NCI-H82 (cell line): Measurements from ENCODE around the gene CSNK2B.

ENCODE experiments used
- DNase-seq: peaks from one replicate; lab custom pipeline; 2025; lab: John Stamatoyannopoulos, UW

Gene CSNK2B

DNA sequence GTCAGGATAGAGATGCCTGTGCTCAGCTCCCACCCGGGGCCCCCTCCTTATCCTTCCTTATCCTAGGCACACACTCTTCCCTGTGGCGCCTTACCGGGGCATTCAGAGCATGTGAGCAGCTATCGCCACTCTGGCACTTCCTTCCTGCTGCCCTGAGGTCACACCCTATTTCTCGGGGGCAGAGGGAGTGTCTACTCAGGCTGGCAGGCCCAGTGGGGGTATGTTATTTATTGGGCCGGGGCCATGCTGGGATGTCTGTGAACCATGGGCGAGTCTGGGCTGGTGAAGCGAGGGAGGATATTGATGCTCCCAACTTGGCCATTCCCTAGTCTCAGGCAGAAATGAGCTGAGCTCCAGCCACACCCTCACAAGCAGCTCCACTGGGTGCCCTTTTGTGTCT, 45.4 kb downstream of the CSNK2B start:
- no peak for DNase-seq

DNA sequence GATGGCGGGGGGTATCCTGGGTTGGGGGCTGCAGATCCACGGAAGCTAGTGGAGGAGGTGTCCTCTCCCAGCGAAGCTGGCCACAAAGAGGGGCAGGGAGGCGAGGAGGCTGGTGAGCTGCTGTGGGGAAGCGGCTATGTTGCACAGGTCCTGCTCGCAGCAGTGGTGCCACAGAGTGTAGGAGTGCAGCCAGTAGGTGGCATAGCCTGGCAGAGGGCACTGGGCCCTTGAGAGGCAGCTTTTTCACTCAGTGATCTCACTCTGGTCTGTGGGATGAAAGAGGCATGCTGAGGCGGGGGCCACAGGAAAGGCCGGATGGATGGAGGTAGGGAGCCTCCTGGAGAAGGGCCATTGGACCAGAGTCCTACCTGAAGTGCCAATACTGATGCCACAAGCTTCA, 46.4 kb downstream of the CSNK2B start:
- DNase-seq, result no peak

- no peak for DNase-seq
These were observed 47.6 kb downstream of the CSNK2B start for GRCh38 chr6:31713465-31713864.

DNA sequence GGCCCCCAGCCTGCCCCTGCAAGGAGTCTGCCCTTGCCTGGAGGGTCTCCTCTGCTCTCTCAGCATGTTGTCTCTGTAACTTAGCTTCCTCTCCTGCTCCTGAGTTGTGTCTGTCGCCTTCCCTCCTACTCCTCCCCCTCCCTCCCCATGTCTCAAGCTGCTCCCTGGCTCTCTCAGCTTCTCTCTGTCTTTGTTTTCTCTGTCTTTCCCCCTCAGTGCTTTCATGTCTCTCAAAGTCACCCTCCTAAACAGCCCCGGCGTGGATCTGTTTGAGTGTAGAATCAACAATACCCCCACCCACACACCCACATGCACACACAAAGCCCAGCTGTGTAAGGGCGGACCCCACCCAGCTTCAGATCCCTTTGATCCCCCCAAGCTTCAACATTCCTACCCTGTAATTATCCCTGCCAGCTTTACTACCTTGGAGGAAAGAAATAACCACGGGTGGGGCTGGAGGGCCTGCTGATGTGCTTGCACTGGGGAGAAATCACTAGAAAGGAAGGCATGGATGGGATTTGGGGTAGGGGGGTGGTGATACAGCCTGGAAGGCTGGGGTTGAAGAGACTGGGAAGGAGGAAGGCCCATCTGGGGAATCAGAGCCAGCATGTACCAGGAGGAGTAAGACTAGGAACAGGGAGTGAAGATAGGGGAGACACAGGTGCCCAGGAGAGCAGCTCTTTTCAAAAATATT, 48.3 kb downstream of the CSNK2B start:
- peak; percentile 46 for DNase-seq

DNA sequence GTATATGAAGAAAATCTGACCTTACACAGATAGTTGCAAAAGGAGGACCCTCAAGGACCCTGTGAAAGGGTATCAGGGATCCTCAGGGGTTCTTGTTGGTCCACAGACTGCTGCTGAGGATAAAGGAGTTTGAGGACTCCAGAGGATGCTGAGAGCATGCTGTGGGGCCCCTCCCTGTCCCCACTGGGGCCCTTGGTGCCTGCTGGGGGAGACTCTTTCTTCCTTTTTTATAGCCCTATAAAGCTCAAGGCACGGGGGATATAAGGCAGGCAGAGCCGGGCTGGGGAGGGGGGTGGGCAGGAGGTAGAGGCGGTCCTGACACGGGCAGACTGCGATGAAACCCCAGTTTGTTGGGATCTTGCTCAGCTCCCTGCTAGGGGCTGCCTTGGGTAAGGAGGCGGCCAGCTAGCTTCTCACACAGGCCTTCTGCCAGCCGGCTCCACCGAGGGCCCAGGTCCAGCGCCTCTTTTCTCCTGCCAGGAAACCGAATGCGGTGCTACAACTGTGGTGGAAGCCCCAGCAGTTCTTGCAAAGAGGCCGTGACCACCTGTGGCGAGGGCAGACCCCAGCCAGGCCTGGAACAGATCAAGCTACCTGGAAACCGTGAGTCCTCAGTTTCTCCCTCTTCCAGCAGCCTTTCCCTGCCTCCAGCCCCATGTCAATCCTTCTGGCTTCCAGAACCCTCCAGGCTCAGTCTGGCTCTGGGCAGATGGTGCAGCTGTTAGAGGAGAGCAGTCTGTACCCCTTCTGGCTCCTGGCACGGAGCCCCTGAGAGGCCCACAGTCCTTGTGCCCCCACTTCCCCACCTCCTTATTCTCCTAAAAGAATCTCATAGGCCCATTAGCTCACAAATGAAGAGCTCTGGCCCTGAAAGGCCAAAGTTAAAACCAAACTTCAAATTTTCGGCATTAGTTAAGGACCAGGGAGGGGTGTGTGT, 49.4 kb downstream of the CSNK2B start, which contains the start of gene LY6G6D:
LY6G6D (plus strand) TSS at position 327 of the 937 bp plus-strand sequence; CDS start at position 335, 8 bp downstream.
- DNase-seq, result no peak

GRCh38 chr6:31717499-31718222, 51.8 kb downstream of the CSNK2B start:
- DNase-seq, result peak; percentile 38

DNA sequence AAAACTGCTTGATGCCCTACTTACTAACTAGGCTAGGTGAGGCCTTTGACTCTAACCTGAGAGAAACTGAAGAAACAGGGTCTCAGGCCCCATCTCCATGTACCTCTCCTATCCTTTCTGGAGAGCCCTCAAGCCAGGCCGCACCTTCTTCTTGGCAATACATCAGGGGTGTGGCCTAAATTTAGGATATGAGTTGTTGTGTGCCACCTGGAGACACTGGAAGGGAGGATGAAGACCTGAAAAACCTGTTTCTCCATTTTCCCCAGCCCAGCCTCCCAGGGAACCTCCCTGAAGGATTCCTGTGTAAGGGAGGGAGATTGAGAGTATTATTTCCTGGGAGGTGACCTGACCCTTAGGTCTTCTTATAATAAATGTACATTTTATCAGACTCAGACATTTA, 52.4 kb downstream of the CSNK2B start:
- no peak for DNase-seq

GRCh38 chr6:31719001-31719400, 53.1 kb downstream of the CSNK2B start:
- no peak for DNase-seq
